Measurements from ENCODE around the gene CLEC17A. TPM values are rescaled to one million over a fixed set of nuclear protein-coding genes. Genes with fewer than 3 reads are reported as not detected.
A peak's percentile ranks its signal among the peaks of the same experiment; 100 is the strongest.
"Not testable (repeated sequence)": the region's sequence is repeated elsewhere in the genome, so short reads cannot be mapped to it uniquely, and the experiment has no call there.

Gene CLEC17A
- total RNA-seq, result not detected in 2 replicates

- no peak for DNase-seq
Measured at GRCh38 chr19:14582894-14583340, at the start of gene CLEC17A. CLEC17A (plus strand) TSS chr19:14583084; CDS start chr19:14583161, 77 bp downstream.

GRCh38 chr19:14533450-14533849 is 49.4 kb upstream of the CLEC17A start:
- no peak for DNase-seq

- DNase-seq, result peak; percentile 89
Measured at GRCh38 chr19:14536926-14537692, 45.8 kb upstream of the CLEC17A start.

- no peak for DNase-seq
Measured at GRCh38 chr19:14540741-14541525, 42.0 kb upstream of the CLEC17A start.

GRCh38 chr19:14541979-14542378 is 40.9 kb upstream of the CLEC17A start:
- not testable (repeated sequence) for DNase-seq

- DNase-seq, result peak; percentile 47
Measured at GRCh38 chr19:14542711-14543328, 40.1 kb upstream of the CLEC17A start.

GRCh38 chr19:14544047-14544446 is 38.8 kb upstream of the CLEC17A start:
- no peak for DNase-seq

- DNase-seq, result no peak
Measured at GRCh38 chr19:14544977-14545715, 37.7 kb upstream of the CLEC17A start.

- DNase-seq, result no peak
Measured at GRCh38 chr19:14545716-14546082, 37.2 kb upstream of the CLEC17A start.

- DNase-seq, result peak; percentile 24
Measured at GRCh38 chr19:14550201-14550754, 32.6 kb upstream of the CLEC17A start.

GRCh38 chr19:14551134-14552005 is 31.5 kb upstream of the CLEC17A start:
- peak; percentile 21 for DNase-seq

GRCh38 chr19:14552006-14552360 is 30.9 kb upstream of the CLEC17A start:
- DNase-seq, result not testable (repeated sequence)

- DNase-seq, result no peak
Measured at GRCh38 chr19:14553042-14553938, 29.6 kb upstream of the CLEC17A start.

GRCh38 chr19:14553939-14554243 is 29.0 kb upstream of the CLEC17A start:
- DNase-seq, result no peak

GRCh38 chr19:14554382-14554812 is 28.5 kb upstream of the CLEC17A start:
- no peak for DNase-seq

- DNase-seq, result peak; percentile 19
Measured at GRCh38 chr19:14555918-14556661, 26.8 kb upstream of the CLEC17A start.

- peak; percentile 93 for DNase-seq
Measured at GRCh38 chr19:14556662-14557188, 26.2 kb upstream of the CLEC17A start.

- DNase-seq, result no peak
Measured at GRCh38 chr19:14558370-14559066, 24.4 kb upstream of the CLEC17A start.
